TTC549 (cell line): ENCODE measurements around the gene CRACR2A.

Experiments
- FAIRE-seq: peaks from 2 replicates; lab custom pipeline; 2012; peaks lifted over from hg19 to GRCh38; lab: Jason Lieb, UNC

CRACR2A gene

GRCh38 chr12:3646561-3647241 is 106.2 kb downstream of the CRACR2A start:
- no peak for FAIRE-seq

DNA sequence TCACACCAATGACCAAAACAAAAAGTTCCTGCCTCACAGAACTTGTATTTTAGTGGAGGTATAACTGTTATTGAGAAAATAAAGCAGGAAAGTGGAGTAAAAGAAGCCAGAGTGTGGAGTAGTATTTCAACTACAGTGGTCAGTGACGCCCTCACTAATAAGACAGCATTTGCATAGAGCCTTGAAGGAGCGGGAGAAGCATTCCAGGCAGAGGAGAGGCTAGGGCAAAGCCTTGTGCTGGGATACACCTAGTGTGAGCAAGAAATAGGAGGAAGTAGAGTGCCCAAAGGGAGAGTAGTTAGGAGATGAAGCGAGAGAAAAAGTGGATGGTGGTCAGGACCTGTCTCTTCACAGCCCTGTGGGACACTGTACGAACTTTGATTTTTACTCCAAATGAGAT is 107.8 kb downstream of the CRACR2A start:
- no peak for FAIRE-seq

- FAIRE-seq = no peak
Measured at GRCh38 chr12:3644104-3644503, 108.8 kb downstream of the CRACR2A start.

DNA sequence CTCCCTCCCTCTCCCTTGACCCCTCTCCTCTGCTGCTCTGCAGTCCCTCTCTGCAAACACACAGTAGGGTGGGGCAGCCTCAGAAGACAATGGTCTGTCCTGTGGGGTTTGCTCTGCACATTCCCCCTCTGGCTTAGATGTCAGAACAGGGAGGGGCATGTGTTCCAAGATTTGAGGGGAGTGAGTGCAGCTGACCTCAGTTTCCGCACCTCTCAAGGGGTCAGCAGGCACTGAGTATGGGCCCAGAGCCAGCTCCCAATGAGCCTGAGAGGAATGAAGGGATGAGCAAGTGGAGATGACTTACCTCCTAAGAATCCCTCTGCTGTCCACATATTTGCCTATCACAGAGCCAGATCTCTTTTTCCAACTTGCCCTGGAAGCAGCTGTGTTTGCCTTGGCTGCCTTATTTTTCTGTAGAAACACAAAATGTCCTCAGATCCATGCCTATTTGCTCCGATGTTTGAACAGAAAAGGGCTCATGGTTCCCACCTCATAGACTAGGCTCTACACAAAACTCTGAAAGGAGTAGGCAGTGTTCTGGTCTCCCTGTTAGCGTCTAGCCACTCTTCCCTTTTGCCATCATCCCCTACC is 111.4 kb downstream of the CRACR2A start:
- no peak for FAIRE-seq

DNA sequence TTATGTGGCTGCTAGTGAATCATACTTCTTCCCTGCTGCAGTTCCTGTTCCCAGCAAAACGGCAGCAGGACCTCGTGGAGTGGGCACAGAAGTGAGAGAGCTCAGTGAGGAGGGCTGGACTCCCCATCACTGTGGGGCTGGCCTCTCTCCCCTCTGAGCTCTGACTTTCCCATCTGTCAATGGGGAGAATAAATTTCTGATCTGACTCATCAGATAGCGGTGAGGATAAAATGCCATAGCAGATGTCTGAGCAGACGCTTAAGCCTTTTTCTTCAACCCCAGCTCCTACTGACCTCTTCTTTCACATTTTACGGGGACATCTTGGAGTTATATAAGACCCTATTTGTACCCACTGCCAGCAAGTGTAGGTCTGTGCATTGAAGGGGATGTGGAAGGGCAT is 116.6 kb downstream of the CRACR2A start:
- no peak for FAIRE-seq

- no peak for FAIRE-seq
Measured at GRCh38 chr12:3634348-3634747, 118.6 kb downstream of the CRACR2A start.

GRCh38 chr12:3633396-3633795 is 119.5 kb downstream of the CRACR2A start:
- FAIRE-seq = no peak

DNA sequence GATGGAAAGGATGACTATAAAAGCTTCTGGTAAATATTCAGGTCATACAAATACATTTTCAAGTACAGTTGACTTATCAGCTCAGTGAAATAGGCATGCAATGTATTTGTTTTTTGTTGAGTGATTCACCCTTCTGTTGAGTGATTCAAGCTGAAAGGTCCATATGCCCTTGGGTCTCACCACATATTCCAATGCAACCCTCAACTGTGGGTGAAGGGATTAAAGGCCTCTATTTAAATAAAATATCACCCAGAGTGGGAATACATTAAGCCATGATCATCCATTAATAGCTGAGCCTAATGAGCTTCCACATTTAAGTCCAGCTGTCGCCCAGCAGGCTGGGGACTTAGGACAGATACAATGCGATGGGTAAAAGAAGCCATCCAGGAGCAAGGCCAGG is 120.2 kb downstream of the CRACR2A start:
- FAIRE-seq = no peak

DNA sequence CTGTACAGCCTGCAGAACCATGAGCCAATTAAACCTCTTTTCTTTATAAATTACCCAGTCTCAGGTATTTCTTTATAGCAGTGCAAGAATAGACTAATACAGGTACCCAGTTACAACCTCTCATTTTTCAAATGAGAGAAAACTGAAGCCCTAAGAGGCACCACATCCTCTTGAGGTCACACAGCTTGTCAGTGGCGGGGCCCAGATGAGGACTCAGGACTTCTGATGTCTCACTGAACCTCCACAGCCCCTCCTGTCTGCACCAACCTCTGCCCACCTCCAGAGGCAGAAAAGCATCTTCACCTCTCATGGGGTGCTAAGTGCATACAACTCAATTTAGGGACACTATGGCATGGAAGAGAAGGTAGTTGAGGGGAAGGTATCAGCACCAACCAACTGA is 120.7 kb downstream of the CRACR2A start:
- no peak for FAIRE-seq

- FAIRE-seq = no peak
Measured at GRCh38 chr12:3631759-3632158, 121.2 kb downstream of the CRACR2A start.

- FAIRE-seq = no peak
Measured at GRCh38 chr12:3631272-3631637, 121.7 kb downstream of the CRACR2A start.

- no peak for FAIRE-seq
Measured at GRCh38 chr12:3630621-3631271, 122.2 kb downstream of the CRACR2A start.

DNA sequence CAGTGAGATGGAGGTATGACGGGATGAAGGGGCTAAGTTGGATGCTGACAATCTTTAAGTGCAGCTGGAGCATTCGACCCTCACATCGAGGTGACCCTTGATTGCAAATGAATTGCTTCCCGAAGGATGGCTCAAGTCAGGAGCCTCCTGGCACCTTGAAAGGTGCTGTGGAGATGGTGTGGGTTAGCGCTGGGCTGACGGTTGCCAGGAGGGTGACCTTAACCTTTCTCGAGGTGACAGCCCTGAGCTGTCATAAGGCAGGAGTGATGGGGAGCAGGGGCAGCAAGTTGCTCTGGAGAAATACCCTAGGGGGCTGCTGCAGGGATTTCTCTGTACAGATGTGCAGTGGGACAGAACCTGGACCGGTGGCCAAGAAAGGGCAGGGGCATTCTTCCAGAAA is 122.8 kb downstream of the CRACR2A start:
- no peak for FAIRE-seq

DNA sequence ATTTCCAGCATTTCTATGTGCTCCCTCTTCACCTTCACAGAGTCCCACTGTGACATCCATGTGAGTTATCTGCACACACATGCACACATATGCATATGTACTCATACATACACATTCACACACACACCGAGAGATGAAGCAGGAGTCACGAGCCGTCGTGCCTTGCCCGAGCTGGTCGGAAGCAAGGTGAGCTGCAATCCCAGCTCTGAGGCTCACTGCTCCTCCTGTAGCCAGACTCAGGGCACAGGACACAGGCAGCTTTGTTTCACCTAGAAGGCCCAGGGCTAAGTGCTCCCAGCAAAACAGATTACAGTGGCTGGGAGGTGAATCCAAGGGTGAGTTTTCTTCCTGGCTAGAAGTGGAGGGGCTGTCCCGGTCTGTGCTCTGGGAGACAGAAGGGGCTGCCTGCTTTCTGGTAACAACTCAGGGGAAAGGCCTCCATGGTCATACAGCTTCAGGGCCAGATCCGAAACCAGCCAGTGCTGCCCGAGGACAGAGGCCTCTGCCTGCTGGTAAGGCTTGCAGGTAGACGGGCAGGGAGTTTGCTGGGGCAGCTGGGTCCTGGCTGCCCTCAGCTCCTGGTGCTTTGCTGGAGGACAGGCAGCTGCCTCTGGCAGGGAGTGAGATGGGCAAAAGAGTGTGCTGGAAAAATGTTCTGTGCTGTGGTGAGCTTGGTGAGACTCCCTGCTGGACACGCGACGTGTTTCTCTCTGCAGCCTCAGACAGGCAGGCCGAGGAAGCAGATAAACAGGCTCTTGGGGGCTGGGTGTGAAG is 123.7 kb downstream of the CRACR2A start:
- FAIRE-seq = no peak

DNA sequence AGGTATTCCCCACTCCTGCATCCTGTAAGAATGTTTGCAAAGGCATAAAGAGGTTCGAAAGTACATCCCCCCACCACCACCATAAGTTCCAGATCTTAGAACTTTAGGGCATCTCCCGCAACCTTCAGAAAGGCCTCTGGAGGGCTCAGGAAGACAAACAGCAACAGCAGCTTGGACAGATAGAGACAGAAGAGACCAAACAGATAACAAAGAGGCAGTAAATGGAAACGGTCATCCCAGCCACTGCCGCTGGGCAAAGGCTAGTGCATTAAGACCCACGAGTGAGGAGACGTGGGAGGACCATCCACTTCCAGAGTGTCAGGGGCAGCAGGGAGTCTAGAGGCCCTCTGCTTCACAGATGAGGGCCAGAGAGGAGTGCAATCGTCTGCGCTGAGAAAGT is 124.3 kb downstream of the CRACR2A start:
- no peak for FAIRE-seq

GRCh38 chr12:3627336-3627735 is 125.6 kb downstream of the CRACR2A start:
- no peak for FAIRE-seq

GRCh38 chr12:3624273-3624672 is 128.6 kb downstream of the CRACR2A start:
- no peak for FAIRE-seq

GRCh38 chr12:3622822-3623690 is 129.9 kb downstream of the CRACR2A start:
- no peak for FAIRE-seq

GRCh38 chr12:3622021-3622821 is 130.7 kb downstream of the CRACR2A start:
- no peak for FAIRE-seq

DNA sequence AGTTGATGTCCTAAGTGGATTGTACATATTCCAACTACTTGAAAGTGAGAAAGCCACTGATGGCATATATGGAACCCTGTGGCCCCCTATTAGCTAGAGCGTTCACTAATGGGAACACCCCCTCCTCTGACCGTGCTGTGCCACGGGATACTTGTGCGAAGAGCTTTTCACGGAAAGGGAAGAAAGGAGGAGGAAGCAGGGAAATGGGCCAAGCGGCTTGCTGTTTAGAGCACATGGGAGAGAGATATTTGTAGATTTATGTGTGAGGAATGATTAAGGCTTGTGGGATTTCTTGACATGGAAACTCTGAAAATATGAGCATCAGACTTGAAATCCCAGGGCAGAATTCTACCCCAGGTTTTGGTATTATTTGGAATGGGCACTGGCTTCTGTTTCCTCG is 132.1 kb downstream of the CRACR2A start:
- no peak for FAIRE-seq

- FAIRE-seq = no peak
Measured at GRCh38 chr12:3617565-3617964, 135.3 kb downstream of the CRACR2A start.
